SK-N-SH treated with all-trans-retinoic acid at 6 μM for 48 hours (cell line): Measurements from ENCODE around the gene NFKBIB.

ENCODE experiments used
- ATAC-seq: fragments of 200-7000 bp; cut with Tn5 transposase; 3 replicates; pipeline ENCODE4 v1.9.1; 2020; ENCODE audit warnings: mild to moderate bottlenecking, moderate library complexity
- ARNTL ChIP-seq: fragments of 450-650 bp; formaldehyde crosslinking; IDR thresholded peaks from 2 replicates; pipeline ENCODE4 v1.5.0; 2020; ENCODE audit warnings: low read depth, mild to moderate bottlenecking, moderate library complexity, borderline replicate concordance
- CSRNP3 ChIP-seq: fragments of 250-450 bp; sonication (Bioruptor Pico); IDR thresholded peaks from 2 replicates; pipeline ENCODE4 v1.5.1; 2021; ENCODE audit warnings: mild to moderate bottlenecking, moderate library complexity
- ESRRG ChIP-seq: fragments of 250-450 bp; sonication (Bioruptor Pico); IDR thresholded peaks from 2 replicates; pipeline ENCODE4 v1.6.1; 2021; ENCODE audit warnings: mild to moderate bottlenecking
- GLIS3 ChIP-seq: fragments of 250-450 bp; sonication (Bioruptor Pico); IDR thresholded peaks from 2 replicates; pipeline ENCODE4 v1.5.0; 2020; ENCODE audit warnings: mild to moderate bottlenecking, moderate library complexity
- ISL1 ChIP-seq: fragments of 250-450 bp; sonication (Bioruptor Pico); IDR thresholded peaks from 2 replicates; pipeline ENCODE4 v2.1.2; 2022; ENCODE audit warnings: mild to moderate bottlenecking, moderate library complexity
- PPARA ChIP-seq: fragments of 250-450 bp; sonication (Bioruptor Pico); IDR thresholded peaks from 2 replicates; pipeline ENCODE4 v1.5.0; 2020; ENCODE audit warnings: mild to moderate bottlenecking, borderline replicate concordance
- RARB ChIP-seq: fragments of 250-450 bp; sonication (Bioruptor Pico); IDR thresholded peaks from 2 replicates; pipeline ENCODE4 v1.8.0; 2021; ENCODE audit warnings: mild to moderate bottlenecking, moderate library complexity
- SNAI2 ChIP-seq: fragments of 250-450 bp; sonication (Bioruptor Pico); IDR thresholded peaks from 2 replicates; pipeline ENCODE4 v1.5.0; 2020; ENCODE audit warnings: mild to moderate bottlenecking, moderate library complexity
- TCF4 ChIP-seq: fragments of 250-450 bp; sonication (Bioruptor Pico); IDR thresholded peaks from 2 replicates; pipeline ENCODE4 v1.8.0; 2021; ENCODE audit warnings: mild to moderate bottlenecking, moderate library complexity, borderline replicate concordance
- TOX ChIP-seq: fragments of 250-450 bp; sonication (Bioruptor Pico); IDR thresholded peaks from 2 replicates; pipeline ENCODE4 v1.8.0; 2021; ENCODE audit warnings: mild to moderate bottlenecking, moderate library complexity, borderline replicate concordance
- ZC3H10 ChIP-seq: fragments of 250-450 bp; sonication (Bioruptor Pico); IDR thresholded peaks from 2 replicates; pipeline ENCODE4 v1.5.1; 2021; ENCODE audit warnings: mild to moderate bottlenecking, moderate library complexity
- ZFP3 ChIP-seq: fragments of 250-450 bp; sonication (Bioruptor Pico); IDR thresholded peaks from 2 replicates; pipeline ENCODE4 v1.5.0; 2020; ENCODE audit warnings: mild to moderate bottlenecking, moderate library complexity
- ZFP30 ChIP-seq: fragments of 450-650 bp; formaldehyde crosslinking; IDR thresholded peaks from 2 replicates; pipeline ENCODE4 v1.5.0; 2022; ENCODE audit warnings: mild to moderate bottlenecking, moderate library complexity
- ZNF565 ChIP-seq: fragments of 450-650 bp; formaldehyde crosslinking; conservative IDR thresholded peaks from 2 replicates; pipeline ENCODE4 v1.5.0; 2020; ENCODE audit warnings: low read depth, mild to moderate bottlenecking, moderate library complexity
- ZNF70 ChIP-seq: fragments of 450-650 bp; formaldehyde crosslinking; IDR thresholded peaks from 2 replicates; pipeline ENCODE4 v1.5.0; 2020; ENCODE audit warnings: mild to moderate bottlenecking, moderate library complexity
- TF ChIP-seq, protein P1 (sequence below): fragments of 250-450 bp; sonication (Bioruptor Pico); IDR thresholded peaks from 2 replicates; pipeline ENCODE4 v1.8.0; 2021; ENCODE audit warnings: low read depth, mild to moderate bottlenecking, moderate library complexity, borderline replicate concordance
- TF ChIP-seq, protein P2 (sequence below): fragments of 250-450 bp; sonication (Bioruptor Pico); IDR thresholded peaks from 2 replicates; pipeline ENCODE4 v1.5.1; 2020; ENCODE audit warnings: low read depth, mild to moderate bottlenecking, moderate library complexity
- TF ChIP-seq, protein P3 (sequence below): fragments of 250-450 bp; sonication (Bioruptor Pico); IDR thresholded peaks from 2 replicates; pipeline ENCODE4 v1.5.0; 2020; ENCODE audit warnings: mild to moderate bottlenecking, moderate library complexity

The NFKBIB gene

DNA sequence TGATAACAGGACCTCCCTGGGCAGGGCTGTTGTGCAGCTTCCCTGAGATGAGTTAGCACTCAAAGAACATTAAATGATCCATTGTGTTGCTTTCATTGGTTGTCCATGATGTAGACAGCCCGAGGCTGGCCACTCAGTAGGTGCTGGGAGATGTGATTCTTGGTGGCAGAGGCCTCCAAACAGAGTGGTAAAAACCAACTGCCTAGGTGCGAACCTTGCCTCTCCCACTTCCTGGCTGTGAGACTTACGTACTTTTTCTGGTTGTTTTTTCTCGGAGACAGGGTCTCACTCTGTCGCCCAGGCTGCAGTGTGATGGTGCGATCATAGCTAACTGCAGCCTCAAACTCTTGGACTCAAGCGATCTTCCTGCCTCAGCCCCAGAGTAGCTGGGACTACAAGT lies 24.6 kb downstream of the NFKBIB start:
- no peak for ATAC-seq
- no peak for TF ChIP-seq ZFP30 (CRISPR knock-in tag)
- no peak for TF ChIP-seq ZC3H10 (CRISPR knock-in tag)
- no peak for TF ChIP-seq ZFP3 (CRISPR knock-in tag)
- no peak for TF ChIP-seq ESRRG
- TF ChIP-seq SNAI2 (CRISPR knock-in tag): no peak
- no peak for TF ChIP-seq TOX (CRISPR knock-in tag)
- TF ChIP-seq ZNF70: no peak

DNA sequence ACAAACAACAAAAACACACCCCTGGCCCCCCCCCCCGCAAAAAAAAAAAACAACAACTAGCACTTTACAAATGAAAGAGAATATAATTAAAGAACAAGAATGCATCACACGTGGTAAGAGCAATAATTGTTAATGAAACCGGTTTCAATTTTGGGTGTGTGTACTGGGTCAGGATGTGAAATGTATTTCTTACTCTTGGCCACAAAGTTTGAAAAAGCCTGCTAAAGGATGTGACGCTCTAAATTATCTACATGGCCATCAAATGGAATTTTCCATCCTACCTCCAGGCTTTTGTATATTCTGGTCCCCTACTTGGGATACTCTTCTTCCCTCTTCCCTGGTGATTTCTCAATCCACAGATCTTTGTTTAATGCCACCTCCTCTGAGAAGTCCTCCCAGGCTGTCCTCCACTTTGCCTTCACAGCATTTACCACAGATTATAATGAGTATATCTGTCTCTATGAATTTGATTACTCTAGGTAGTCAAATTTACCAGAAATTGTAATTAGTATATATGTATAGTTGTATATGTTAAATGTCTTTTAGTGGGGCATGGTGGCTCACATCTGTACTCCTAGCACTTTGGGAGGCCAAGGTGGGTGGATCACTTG lies 28.7 kb downstream of the NFKBIB start:
- TF ChIP-seq ZFP3 (CRISPR knock-in tag): no peak
- TF ChIP-seq ZNF70: no peak
- no peak for TF ChIP-seq TCF4 (CRISPR knock-in tag)
- no peak for TF ChIP-seq PPARA (CRISPR knock-in tag)
- no peak for TF ChIP-seq CSRNP3
- TF ChIP-seq RARB (CRISPR knock-in tag): no peak
- no peak for TF ChIP-seq ESRRG
- TF ChIP-seq ZNF565: no peak
- TF ChIP-seq, protein P1, sequence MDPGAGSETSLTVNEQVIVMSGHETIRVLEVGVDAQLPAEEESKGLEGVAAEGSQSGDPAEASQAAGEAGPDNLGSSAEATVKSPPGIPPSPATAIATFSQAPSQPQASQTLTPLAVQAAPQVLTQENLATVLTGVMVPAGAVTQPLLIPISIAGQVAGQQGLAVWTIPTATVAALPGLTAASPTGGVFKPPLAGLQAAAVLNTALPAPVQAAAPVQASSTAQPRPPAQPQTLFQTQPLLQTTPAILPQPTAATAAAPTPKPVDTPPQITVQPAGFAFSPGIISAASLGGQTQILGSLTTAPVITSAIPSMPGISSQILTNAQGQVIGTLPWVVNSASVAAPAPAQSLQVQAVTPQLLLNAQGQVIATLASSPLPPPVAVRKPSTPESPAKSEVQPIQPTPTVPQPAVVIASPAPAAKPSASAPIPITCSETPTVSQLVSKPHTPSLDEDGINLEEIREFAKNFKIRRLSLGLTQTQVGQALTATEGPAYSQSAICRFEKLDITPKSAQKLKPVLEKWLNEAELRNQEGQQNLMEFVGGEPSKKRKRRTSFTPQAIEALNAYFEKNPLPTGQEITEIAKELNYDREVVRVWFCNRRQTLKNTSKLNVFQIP (CRISPR knock-in tag): no peak
- TF ChIP-seq ISL1 (CRISPR knock-in tag): no peak
- no peak for TF ChIP-seq GLIS3 (CRISPR knock-in tag)
- TF ChIP-seq SNAI2 (CRISPR knock-in tag): no peak
- TF ChIP-seq, protein P2, sequence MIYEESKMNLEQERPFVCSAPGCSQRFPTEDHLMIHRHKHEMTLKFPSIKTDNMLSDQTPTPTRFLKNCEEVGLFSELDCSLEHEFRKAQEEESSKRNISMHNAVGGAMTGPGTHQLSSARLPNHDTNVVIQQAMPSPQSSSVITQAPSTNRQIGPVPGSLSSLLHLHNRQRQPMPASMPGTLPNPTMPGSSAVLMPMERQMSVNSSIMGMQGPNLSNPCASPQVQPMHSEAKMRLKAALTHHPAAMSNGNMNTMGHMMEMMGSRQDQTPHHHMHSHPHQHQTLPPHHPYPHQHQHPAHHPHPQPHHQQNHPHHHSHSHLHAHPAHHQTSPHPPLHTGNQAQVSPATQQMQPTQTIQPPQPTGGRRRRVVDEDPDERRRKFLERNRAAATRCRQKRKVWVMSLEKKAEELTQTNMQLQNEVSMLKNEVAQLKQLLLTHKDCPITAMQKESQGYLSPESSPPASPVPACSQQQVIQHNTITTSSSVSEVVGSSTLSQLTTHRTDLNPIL: no peak
- TF ChIP-seq TOX (CRISPR knock-in tag): no peak
- ATAC-seq: no peak

GRCh38 chr19:38929929-38930775 lies 30.4 kb downstream of the NFKBIB start, which contains the start of gene SARS2:
Gene SARS2, minus strand, starts transcription at chr19:38930763. Its CDS starts 27 bp downstream, at chr19:38930736.
- TF ChIP-seq, protein P3, sequence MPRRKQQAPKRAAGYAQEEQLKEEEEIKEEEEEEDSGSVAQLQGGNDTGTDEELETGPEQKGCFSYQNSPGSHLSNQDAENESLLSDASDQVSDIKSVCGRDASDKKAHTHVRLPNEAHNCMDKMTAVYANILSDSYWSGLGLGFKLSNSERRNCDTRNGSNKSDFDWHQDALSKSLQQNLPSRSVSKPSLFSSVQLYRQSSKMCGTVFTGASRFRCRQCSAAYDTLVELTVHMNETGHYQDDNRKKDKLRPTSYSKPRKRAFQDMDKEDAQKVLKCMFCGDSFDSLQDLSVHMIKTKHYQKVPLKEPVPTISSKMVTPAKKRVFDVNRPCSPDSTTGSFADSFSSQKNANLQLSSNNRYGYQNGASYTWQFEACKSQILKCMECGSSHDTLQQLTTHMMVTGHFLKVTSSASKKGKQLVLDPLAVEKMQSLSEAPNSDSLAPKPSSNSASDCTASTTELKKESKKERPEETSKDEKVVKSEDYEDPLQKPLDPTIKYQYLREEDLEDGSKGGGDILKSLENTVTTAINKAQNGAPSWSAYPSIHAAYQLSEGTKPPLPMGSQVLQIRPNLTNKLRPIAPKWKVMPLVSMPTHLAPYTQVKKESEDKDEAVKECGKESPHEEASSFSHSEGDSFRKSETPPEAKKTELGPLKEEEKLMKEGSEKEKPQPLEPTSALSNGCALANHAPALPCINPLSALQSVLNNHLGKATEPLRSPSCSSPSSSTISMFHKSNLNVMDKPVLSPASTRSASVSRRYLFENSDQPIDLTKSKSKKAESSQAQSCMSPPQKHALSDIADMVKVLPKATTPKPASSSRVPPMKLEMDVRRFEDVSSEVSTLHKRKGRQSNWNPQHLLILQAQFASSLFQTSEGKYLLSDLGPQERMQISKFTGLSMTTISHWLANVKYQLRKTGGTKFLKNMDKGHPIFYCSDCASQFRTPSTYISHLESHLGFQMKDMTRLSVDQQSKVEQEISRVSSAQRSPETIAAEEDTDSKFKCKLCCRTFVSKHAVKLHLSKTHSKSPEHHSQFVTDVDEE (CRISPR knock-in tag): 0 out of 2 replicates have a peak, but pooled peaks have one; percentile 29
- no peak for TF ChIP-seq SNAI2 (CRISPR knock-in tag)

DNA sequence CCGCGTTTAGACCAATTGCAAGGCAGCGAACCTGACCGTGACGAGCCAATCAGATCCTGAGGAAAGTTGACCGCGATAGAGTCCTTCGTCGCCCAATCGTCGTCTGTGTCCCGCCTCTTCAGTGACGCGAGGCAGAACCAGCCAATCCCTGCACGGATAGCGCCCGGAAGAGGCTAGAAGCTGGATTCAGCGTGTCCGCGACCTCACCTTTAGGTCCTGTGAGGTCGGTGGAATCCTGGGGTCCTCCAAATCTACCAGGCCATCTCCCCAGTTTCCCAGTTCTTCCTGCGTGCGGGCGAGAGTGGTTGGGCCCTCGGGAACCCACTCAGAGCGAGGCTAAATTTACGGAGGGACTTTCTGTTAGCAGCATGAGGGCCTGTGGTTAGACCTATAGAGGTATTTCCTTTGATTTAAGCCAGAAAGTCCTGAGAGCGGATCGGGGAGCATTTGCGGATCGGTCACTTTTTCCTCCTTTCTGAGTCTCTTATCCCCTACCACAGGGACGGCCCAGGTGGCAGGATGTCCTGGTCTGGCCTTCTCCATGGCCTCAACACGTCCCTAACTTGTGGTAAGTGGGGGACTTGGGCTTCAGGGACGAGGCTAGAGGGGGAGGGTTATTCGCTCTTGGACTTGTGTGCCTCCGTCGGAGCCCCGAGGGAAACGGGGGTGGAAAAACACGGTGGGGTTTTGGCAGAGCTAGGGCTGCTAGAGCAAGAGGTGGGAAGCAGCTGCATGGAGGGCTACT lies 31.2 kb downstream of the NFKBIB start, which contains the start of gene MRPS12:
MRPS12 (plus strand) TSS at position 169 of the 745 bp plus-strand sequence; CDS start at position 520, 351 bp downstream.
- peak; percentile 99 for ATAC-seq
- TF ChIP-seq ISL1 (CRISPR knock-in tag) (no peak), ARNTL (CRISPR knock-in tag) (no peak)

More at GRCh38 chr19:38929929-38930775, 30.4 kb downstream of the NFKBIB start, which contains the start of gene SARS2:
- ATAC-seq: peak; percentile 73
